22Rv1 (cell line): Measurements from ENCODE around the gene CCNO.

Experiments
- CTCF ChIP-seq: fragments of 450-650 bp; IDR thresholded peaks from 2 replicates; pipeline ENCODE4 v1.5.1; 2017; ENCODE audit warnings: mild to moderate bottlenecking
- ZFX ChIP-seq: fragments of 450-650 bp; IDR thresholded peaks from 2 replicates; pipeline ENCODE4 v1.6.1; 2017; ENCODE audit warnings: antibody characterized with exemption, borderline replicate concordance

DNA sequence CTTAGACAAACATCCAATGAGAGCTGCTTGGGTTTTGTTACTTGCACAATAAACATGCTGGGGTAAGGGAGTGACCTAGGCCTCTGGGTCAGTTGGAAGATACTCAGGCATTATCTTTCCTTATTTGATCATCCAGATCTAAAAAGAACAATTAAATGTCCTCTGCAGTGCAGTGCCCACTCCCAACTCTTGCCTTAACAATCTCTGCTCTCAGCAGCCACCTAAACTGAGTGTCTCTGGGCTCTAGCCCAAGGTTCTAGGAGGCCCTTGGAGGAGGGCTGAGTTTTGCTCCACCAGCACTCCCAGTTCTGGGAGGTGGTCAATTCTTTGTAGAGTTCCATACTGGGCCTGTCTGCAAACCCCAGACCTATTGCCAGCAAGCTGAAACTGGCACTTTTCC is 8.1 kb downstream of the CCNO start:
- no peak for TF ChIP-seq CTCF
- no peak for TF ChIP-seq ZFX
